T-helper 2 cell treated with Interferon-gamma antibody and Interleukin-4, amounts not matched to agents 5 μg/mL and 100 μg/mL, for 36 hours (primary cell): ENCODE measurements around the gene D2HGDH.

Experiments
- DNase-seq: peaks from one replicate; pipeline ENCODE4 v3.0.0; 2021; ENCODE audit warnings: low spot score
- H3K27ac Mint-ChIP-seq: one replicate; pipeline ENCODE4 v1.8.0; 2021; ENCODE audit warnings: mild to moderate bottlenecking, mixed read lengths
- H3K27me3 Mint-ChIP-seq: one replicate; pipeline ENCODE4 v1.8.0; 2021; ENCODE audit warnings: low read depth, mixed read lengths
- H3K36me3 Mint-ChIP-seq: one replicate; pipeline ENCODE4 v1.8.0; 2021; ENCODE audit warnings: low read depth, mixed read lengths
- H3K4me1 Mint-ChIP-seq: one replicate; pipeline ENCODE4 v1.8.0; 2021; ENCODE audit warnings: low read depth, mixed read lengths
- H3K4me3 Mint-ChIP-seq: one replicate; pipeline ENCODE4 v1.8.0; 2022; ENCODE audit warnings: mild to moderate bottlenecking, moderate library complexity, mixed read lengths
- H3K9me3 Mint-ChIP-seq: one replicate; pipeline ENCODE4 v1.8.0; 2021; ENCODE audit warnings: mixed read lengths

The D2HGDH gene

DNA sequence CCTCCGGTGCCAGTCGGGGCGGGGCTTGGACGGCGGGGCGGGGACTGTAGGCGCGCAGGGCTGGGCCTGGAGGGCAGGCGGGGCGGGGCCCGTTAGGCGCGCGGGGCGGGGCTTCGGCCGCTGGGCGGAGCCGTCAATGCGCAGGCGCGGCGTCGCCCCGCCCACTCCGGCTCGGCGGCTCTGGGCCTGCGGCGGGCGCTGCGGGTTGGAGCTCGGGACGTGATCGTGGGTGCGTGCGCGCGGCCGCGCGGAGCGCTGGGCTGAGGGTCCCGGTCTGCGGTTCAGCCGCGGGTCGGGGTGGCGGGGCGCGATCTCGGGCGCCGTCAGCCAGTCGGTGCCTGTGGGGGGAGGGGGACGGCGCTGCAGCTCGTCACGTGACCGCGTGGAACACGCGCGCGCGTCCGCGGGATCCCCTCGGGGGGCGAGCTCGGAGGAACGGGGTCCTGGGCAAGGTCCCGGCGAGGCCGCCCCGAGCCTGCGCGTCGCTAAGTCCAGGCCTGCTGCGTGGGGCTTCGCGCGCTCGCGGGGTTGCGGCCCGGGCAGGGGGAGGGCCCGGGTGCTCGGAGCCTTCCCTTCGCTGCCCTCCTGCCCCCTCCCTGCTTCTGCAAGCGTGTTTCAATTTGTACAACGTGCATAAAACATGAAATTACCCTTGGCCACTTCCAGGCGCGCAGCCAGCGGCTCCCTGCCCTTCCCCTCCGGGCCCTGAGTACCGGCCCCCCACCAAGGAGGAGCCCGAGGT, at the start of gene D2HGDH:
TSS of gene D2HGDH (plus strand) at position 164 of the 742 bp plus-strand sequence. CDS start 595 bp downstream, outside the sequence.
- Mint-ChIP-seq H3K27ac (peak within 1 kb of the TSS; percentile 57), H3K9me3 (no peaks in the 10 kb centered on the region), H3K36me3 (peaks cover 3% of the 10 kb centered on the region), H3K4me3 (peak within 1 kb of the TSS; percentile 77), H3K27me3 (no peaks in the 10 kb centered on the region), H3K4me1 (peaks cover 31% of the 10 kb centered on the region)
- DNase-seq, result peak; percentile 89

DNA sequence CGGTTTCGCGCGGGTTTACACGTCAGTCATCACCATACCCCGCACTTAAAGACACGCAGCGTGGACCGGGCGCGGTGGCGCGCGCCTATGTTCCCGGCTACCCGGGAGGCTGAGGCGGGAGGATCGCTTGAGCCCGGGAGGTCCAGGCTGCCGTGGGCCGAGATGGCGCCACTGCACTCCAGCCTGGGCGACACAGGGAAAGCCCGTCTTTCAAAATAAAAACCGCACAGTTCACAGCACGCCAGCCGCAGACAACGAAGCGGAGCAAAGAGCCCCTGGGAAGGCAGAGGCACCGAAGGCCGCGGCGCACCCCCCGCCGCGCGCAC, 48.1 kb upstream of the D2HGDH start:
- peak overlapping the region; percentile 85 for H3K27ac Mint-ChIP-seq
- H3K36me3 Mint-ChIP-seq, result peaks cover 36% of the 10 kb centered on the region
- peaks cover 21% of the 10 kb centered on the region for H3K4me1 Mint-ChIP-seq
- H3K9me3 Mint-ChIP-seq, result no peaks in the 10 kb centered on the region
- H3K27me3 Mint-ChIP-seq, result no peaks in the 10 kb centered on the region
- H3K4me3 Mint-ChIP-seq, result peak overlapping the region; percentile 83
- no peak for DNase-seq

DNA sequence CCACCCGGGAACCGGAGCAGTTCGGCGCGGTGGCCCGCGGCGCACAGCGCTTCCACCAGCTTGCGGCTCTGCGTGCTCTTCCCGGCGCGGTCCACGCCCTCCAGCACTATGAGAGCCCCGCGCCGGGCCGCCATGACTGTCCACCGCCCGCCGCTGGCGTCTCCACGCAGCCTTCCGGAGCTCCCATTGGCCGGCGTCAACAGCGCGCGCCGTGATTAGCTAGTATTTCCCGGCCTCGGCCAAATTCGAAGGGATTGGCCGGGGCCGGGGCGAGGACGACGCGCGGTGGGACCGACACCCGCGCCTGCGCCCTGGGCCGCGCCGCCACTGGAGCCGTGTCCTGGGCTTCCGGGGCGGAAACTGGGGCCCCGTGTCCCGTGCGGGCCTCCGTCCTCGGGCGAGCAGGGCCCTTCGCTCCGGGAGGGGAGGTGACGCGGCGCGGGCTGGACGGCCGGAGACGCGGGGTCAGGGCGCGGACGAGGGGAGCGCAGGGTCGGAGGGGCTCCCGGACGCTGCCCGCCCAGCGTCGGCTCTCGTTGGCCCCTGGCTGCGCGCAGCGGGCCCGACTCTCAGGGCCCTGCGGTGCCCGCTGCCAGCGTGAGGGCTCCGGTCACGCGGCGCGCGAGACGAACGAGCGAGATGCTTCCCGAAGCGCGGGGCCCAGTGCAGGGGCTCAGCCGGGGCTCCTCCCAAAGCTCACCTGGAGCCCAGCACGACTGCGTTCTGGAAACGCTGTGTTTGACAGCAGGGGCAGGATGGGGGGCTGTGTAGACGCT, 47.6 kb upstream of the D2HGDH start, which contains the start of gene DTYMK:
TSS of gene DTYMK (minus strand) at position 166 of the 776 bp plus-strand sequence. CDS start at position 134, 32 bp downstream.
- Mint-ChIP-seq H3K27ac (peak within 1 kb of the TSS; percentile 97), H3K4me1 (peaks cover 21% of the 10 kb centered on the region), H3K27me3 (no peaks in the 10 kb centered on the region), H3K4me3 (peak within 1 kb of the TSS; percentile 92), H3K36me3 (peaks cover 31% of the 10 kb centered on the region), H3K9me3 (no peaks in the 10 kb centered on the region)
- peak; percentile 98 for DNase-seq

DNA sequence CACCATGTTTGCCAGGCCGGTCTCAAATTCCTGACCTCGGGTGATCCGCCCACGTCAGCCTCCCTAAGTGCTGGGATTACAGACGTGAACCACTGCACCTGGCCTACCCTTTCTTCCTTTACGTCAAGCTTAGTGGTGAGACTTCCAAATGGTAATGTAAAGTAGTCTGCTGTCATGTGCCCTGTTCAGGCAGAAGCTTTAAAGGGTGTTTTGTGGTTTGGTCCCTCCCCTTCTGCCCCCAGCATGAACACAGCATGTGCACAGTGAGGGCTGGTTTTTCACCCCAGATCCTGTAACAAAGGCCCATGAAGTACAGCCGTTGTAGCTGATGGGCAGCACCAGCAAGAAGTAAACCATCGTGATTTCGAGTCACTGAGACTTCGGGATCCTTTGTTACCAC, 45.1 kb upstream of the D2HGDH start:
- H3K36me3 Mint-ChIP-seq, result peaks cover 22% of the 10 kb centered on the region
- no peak overlapping the region for H3K27ac Mint-ChIP-seq
- H3K27me3 Mint-ChIP-seq, result no peaks in the 10 kb centered on the region
- H3K4me1 Mint-ChIP-seq, result peaks cover 17% of the 10 kb centered on the region
- DNase-seq, result no peak
- no peaks in the 10 kb centered on the region for H3K9me3 Mint-ChIP-seq
- peak overlapping the region; percentile 61 for H3K4me3 Mint-ChIP-seq

DNA sequence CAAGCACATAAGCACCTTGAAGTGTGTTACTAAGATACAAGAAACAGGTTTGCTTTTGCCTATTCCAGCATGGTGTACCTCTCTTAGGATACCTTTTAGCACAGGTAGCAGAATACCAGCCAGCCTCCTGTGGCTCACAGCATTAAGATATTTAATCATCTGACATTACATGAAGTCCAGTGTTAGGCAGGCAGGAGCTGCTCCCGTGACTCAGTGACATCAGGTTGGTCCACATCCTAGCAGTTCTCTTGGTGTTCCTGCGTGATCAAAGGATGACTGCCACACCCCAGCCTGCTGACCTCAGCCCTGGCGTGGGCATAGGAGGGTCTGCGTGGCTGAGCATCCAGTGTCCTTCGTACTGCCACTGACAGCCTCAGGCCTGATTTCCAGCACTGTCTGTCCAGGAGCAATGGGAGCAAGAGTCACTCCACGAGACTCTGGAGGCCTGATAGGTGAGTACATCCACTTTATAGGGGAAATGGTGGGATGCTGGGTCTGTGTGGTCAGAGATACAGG, 44.2 kb upstream of the D2HGDH start:
- Mint-ChIP-seq H3K36me3 (peaks cover 15% of the 10 kb centered on the region), H3K4me3 (no peak overlapping the region), H3K9me3 (no peaks in the 10 kb centered on the region), H3K27me3 (no peaks in the 10 kb centered on the region), H3K4me1 (peaks cover 15% of the 10 kb centered on the region), H3K27ac (no peak overlapping the region)
- DNase-seq, result no peak

DNA sequence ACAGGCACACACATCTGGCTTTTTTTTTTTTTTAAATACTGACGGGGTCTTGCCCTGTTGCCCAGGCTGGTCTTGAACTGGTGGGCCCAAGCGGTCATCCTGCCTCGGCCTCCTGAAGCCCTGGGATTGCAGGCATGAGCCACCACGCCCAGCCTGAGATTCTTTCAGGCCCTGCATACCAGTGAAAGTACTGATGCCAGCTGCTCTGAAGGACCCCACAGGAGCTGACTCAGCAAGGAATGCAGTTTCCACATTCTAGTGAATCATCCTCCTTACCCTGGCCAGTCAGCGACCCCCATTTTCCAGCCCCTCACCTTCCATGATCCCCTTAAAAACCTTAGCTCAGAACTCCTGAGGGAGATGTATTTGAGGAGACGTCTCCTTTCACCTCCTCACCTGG, 42.0 kb upstream of the D2HGDH start:
- DNase-seq, result no peak
- no peak overlapping the region for H3K4me3 Mint-ChIP-seq
- H3K4me1 Mint-ChIP-seq, result peaks cover 8% of the 10 kb centered on the region
- peaks cover 17% of the 10 kb centered on the region for H3K36me3 Mint-ChIP-seq
- H3K27ac Mint-ChIP-seq, result no peak overlapping the region
- H3K9me3 Mint-ChIP-seq, result no peaks in the 10 kb centered on the region
- no peaks in the 10 kb centered on the region for H3K27me3 Mint-ChIP-seq

DNA sequence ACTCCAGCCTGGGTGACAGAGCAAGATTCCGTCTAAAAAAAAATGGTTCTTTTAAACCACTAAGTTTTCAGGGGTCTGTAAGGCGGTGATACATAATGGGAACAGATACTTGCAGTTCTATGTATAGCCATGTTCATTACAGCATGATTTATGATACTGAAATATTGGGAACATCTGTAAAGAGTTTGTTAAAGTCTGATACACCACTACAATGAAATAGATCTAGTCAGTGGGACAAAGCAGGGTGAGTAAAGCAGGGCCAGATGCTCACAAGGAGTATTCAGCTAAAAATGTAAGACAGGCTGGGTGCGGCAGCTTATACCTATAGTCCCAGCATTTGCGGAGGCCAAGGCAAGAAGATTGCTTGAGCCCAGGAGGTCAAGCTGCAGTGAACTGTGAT, 38.8 kb upstream of the D2HGDH start:
- Mint-ChIP-seq H3K4me3 (no peak overlapping the region), H3K9me3 (no peaks in the 10 kb centered on the region), H3K27me3 (no peaks in the 10 kb centered on the region), H3K36me3 (peaks cover 10% of the 10 kb centered on the region), H3K27ac (no peak overlapping the region), H3K4me1 (no peaks in the 10 kb centered on the region)
- no peak for DNase-seq

DNA sequence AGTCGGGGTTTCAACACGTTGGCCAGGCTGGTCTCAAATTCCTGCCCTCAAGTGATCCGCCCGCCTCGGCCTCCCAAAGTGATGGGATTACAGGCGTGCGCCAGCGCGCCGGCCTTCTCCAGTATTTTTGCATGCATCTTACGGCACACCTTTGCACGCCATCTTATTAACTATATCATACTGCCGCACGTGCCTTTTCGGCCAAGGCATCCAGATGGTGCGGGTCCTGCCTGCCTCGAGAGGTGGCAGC, 33.4 kb upstream of the D2HGDH start:
- peaks cover 21% of the 10 kb centered on the region for H3K36me3 Mint-ChIP-seq
- H3K27ac Mint-ChIP-seq, result peak overlapping the region; percentile 95
- H3K4me1 Mint-ChIP-seq, result peaks cover 9% of the 10 kb centered on the region
- no peak for DNase-seq
- H3K4me3 Mint-ChIP-seq, result peak overlapping the region; percentile 89
- H3K27me3 Mint-ChIP-seq, result no peaks in the 10 kb centered on the region
- peaks cover 6% of the 10 kb centered on the region for H3K9me3 Mint-ChIP-seq

DNA sequence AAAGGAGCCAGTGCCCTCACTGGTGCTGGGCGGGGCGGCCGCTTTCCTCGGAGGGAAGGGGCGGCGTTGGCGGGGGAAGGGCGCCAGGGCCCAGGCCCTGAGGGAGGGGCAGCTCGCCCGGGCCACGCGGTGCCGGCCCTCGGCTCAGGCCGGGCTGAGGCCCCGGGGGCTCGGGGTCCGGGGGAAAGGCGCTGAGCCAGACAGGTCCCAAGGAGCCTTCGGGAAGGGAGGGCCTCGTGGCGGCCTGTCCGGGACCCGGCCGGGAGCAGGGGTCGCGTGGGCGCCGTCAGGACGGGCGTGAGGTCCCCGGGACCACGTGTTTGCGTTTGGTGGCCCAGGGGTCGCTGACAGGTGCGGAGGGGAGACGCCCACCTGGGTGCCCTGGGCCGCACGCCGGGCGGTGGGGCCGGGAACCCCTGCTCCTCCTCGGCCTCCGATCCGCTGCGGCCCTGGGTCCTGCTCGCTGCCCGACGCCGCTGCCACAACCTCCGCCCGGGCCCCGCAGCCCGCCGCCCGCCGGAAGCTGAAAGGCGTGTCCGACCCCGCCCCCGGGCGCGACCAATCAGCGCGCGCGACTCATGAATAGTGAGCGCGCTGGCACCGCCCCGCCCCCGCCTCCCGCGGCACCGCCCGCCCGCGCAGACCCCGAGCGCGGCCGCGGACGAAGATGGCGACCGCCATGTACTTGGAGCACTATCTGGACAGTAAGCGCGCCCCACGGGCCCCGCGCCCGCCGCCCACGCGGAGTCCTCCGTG, 32.9 kb upstream of the D2HGDH start, which contains the start of gene ING5:
TSS of gene ING5 (plus strand) at position 641 of the 756 bp plus-strand sequence. CDS start at position 668, 27 bp downstream.
- Mint-ChIP-seq H3K27ac (peak within 1 kb of the TSS; percentile 95), H3K9me3 (peaks cover 10% of the 10 kb centered on the region), H3K27me3 (no peaks in the 10 kb centered on the region), H3K36me3 (peaks cover 24% of the 10 kb centered on the region), H3K4me3 (peak within 1 kb of the TSS; percentile 89), H3K4me1 (peaks cover 9% of the 10 kb centered on the region)
- DNase-seq, result peak; percentile 97

DNA sequence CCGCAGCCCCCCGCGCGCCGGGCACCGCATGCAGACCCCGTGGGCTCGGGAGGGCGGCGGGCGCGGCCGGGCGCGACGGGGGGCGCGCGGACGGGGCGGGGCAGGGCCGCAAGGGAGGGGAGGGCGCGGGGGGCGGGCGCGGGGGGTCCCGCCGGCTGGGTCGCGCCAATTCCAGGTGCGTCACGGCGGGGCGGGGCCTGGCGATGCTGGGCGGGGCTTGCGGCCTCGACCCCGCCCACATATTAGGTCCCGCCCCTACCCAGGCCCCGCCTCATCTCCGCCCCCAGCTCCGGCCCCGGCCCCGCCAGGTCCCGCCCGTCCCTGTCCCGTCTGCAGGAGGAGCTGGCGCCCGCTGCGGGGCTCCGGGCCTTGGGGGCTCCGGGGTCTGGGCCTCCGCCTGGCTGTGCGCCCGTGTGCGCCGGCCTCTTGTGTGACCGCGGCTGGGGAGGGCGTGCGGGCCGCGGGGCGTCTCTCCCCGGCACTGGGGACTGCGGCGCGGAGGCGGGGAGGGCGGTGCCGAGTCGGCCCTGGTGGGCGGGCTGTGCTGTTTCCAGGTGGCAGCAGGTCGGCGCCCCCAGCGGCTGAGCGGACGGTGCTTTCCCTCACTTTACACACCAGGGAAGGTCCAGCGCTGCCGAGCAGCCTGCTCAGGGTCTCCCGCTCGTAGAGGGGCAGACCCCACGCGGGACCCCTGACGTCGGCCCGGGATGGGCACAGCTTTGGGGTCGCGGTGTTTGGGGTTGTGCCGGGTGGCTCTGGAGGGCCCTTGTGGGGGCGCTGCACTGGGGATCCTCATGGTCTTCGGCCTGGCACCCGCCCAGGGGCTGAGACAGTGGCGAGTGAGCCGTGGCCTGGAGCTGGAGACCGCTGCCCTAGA, 32.0 kb upstream of the D2HGDH start:
- Mint-ChIP-seq H3K4me1 (peaks cover 9% of the 10 kb centered on the region), H3K27ac (peak overlapping the region; percentile 71), H3K9me3 (peaks cover 13% of the 10 kb centered on the region), H3K27me3 (no peaks in the 10 kb centered on the region), H3K36me3 (peaks cover 32% of the 10 kb centered on the region), H3K4me3 (peak overlapping the region; percentile 87)
- DNase-seq, result peak; percentile 87

DNA sequence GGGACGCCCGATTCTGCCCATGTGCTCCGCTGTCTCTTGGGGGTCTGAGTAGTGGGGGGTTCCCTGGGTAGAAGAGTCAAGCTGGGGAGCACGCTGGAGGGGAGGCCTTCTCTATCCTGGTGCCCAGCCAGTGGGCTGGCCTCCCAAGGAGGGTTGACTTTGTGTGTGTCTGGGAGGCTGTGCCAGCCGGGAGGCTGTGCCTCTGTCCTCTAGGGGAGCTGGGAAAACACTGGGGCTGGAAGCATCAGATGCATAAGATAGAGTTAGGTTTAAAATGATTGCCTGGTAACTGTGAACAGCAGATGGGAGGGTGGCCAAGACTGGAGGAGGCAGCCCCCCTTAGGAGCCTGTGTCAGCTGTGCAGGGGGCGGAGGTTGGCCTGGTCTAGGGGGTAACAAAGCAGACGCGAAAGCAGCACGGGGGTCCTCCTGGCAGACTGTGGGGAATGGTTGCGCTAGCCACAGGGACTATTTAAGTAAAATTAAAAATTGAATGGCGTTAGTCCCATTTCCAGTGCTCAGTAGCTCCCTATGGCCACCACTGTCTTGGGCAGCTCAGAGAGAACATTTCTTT, 31.3 kb upstream of the D2HGDH start:
- peak overlapping the region; percentile 71 for H3K27ac Mint-ChIP-seq
- peak overlapping the region; percentile 87 for H3K4me3 Mint-ChIP-seq
- no peaks in the 10 kb centered on the region for H3K27me3 Mint-ChIP-seq
- DNase-seq, result no peak
- H3K4me1 Mint-ChIP-seq, result peaks cover 9% of the 10 kb centered on the region
- H3K36me3 Mint-ChIP-seq, result peaks cover 33% of the 10 kb centered on the region
- peaks cover 13% of the 10 kb centered on the region for H3K9me3 Mint-ChIP-seq

DNA sequence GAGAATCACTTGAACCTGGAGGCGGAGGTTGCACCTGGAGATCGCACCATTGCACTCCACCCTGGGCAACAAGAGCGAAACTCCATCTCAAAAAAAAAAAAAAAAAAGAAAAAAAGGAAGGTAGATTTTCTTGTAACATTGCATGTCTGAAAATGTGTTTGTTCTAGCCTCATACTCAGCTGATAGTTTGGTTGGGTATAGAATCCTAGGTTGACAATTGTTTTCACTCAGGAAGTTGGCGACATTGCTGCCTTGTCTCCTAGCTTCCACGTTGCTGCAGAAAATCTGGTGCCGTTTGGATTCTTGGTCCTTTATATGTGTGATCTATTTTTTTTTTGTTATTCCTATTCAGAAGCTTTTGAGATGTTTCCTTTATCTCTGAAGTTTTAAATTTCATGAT, 27.9 kb upstream of the D2HGDH start:
- no peak overlapping the region for H3K4me3 Mint-ChIP-seq
- H3K27ac Mint-ChIP-seq, result no peak overlapping the region
- peaks cover 13% of the 10 kb centered on the region for H3K9me3 Mint-ChIP-seq
- peaks cover 50% of the 10 kb centered on the region for H3K36me3 Mint-ChIP-seq
- H3K27me3 Mint-ChIP-seq, result no peaks in the 10 kb centered on the region
- peaks cover 7% of the 10 kb centered on the region for H3K4me1 Mint-ChIP-seq
- DNase-seq, result no peak

DNA sequence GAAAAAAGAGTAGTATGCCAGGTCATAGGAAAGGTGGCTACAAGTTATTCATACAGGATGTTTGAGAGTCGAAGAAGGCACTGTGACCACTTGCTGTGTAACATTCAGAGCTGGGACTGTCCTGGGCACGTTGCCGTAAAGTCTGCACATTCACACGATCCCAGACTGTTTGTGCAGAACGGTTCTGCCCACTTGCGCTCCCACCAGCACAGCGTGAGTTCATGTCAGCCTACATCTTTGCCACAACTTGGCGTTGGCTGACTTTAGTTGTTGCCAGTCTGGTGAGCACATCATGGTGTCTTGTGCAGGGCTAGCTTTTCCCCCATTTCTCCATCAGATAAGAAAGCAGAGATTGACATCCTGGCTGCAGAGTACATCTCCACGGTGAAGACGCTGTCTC, 25.6 kb upstream of the D2HGDH start:
- Mint-ChIP-seq H3K27ac (no peak overlapping the region), H3K9me3 (peaks cover 13% of the 10 kb centered on the region), H3K36me3 (peaks cover 54% of the 10 kb centered on the region), H3K4me3 (no peak overlapping the region), H3K27me3 (no peaks in the 10 kb centered on the region), H3K4me1 (no peaks in the 10 kb centered on the region)
- no peak for DNase-seq
